GM19023 (cell line): Measurements from ENCODE around the gene MAPK8.

ENCODE experiments used
- ATAC-seq: cut with Tn5 transposase; IDR thresholded peaks from one replicate; pipeline ENCODE4 v1.9.1; 2021; ENCODE audit warnings: mild to moderate bottlenecking, moderate library complexity; ENCODE audit not compliant: unreplicated experiment

Gene MAPK8

DNA sequence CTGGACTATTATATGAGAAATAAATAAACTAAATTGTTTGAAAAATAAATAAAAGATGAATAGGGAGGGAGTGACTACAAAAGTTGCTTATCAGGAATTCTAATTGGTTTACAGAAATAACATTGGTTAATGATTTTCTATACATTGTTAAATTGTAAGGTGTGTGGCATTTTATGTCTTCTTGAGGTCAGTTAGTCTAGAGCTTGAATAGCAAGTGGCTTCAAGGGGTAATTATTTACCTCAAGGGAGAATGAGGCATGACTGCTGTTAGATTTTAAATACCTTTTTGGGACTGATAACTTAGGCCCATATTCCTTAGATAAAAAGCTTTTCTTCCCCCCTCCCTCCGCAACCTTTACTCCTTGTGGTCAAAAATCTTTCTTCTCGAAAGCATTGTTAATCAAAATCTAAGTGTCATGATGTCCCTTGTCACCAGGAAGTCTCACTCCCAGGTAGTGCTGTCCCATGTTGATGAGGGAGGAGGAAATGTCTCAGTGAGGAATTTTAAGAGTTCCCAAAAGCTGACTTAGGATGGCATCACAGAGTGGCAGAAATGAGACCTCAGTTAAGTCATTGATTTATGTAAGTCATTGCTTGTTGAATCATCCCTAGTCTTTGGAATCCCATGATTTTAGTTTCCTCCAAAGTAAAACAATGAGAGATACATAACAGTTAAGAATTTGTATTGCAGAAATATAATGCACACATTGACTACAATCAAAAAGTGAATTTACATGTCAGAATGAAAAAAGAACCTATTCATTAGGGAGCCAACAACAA lies 71.5 kb downstream of the MAPK8 start:
- ATAC-seq = no peak

DNA sequence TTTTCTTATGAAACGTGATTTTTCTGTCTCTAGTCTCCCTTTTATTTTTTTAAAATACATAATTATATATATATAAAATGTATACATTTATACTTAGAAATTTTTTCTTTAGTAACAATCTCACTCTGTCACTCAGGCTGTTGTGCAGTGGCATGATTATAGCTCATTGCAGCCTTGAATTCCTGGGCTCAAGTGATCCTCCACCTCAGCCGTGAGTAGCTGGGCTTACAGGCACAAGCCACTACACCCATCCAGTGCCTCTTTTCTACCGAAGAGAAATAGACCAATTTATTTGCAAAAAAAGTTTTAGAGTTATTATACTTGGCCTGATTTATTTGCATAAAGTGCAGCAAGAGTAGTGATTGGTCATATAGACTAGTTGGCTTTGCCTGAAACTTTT lies 72.2 kb downstream of the MAPK8 start:
- ATAC-seq = no peak

DNA sequence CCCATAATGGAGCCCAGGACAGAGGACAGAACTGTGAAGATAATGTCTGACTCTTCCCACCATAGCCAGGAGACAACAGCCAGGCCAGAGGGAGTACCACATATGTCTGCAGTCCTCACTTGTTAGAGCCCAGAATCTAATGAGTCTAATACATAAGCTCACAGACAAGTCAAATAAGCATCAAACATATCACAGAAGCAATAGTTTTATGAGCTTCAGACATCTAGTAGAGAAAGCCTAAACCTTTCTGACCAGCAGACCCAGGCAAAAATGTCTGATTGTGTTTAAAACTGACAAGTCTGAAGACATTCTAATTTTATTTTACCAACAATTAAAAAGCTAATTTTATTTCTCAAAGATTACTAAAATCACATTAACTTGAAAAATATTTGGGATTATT lies 75.5 kb downstream of the MAPK8 start:
- ATAC-seq = no peak

DNA sequence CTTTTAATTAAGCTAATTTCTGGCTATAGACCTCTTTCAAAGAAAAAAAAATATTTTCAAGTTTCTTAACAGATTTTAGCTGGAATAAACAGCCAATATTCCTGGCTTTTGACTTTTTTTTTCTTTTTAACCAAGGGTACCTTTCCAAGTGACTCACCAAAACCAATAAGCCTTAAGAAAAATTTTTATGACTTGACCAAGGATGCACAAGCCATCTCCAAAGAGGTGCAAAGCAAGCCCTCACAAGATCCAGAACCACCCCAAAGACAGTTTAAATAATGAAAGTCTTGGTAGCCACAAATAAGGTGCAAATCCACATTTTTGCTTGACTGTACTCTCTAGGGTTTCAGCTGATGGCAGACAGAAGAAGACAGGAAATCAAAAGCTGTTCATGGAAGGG lies 76.5 kb downstream of the MAPK8 start:
- ATAC-seq = no peak

DNA sequence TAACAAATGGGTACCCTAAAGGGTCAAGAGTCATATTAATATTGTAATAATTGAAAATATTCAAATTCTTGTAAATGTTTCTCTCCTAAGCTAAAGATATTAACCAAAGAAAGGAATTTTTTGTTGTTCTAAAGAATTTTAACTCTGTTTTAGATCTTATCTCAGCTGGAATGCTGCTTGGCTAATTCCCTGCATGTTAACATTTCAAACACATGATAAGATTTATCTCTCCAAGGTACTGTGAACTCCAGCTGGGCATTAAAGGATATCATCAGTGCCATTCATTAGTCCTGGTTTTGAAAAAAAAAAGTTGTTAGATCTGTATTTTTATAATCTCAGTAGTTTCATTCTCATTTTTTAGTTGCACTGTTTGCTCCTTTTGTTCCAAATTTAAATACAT lies 76.9 kb downstream of the MAPK8 start:
- ATAC-seq = no peak

DNA sequence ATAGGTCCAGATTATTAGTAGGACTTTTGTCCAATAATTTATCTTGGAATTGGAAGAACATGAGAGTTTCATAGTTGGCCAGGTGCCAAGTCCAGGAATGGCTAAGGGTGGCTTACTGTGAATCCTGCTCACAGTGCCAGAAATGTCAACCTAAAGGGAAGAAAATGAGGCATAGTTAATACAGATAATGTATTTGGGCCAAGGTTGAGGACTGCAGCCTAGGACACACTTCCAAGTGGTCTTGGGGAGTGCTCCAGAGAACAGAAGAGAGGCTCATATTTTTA lies 78.2 kb downstream of the MAPK8 start:
- no peak for ATAC-seq

DNA sequence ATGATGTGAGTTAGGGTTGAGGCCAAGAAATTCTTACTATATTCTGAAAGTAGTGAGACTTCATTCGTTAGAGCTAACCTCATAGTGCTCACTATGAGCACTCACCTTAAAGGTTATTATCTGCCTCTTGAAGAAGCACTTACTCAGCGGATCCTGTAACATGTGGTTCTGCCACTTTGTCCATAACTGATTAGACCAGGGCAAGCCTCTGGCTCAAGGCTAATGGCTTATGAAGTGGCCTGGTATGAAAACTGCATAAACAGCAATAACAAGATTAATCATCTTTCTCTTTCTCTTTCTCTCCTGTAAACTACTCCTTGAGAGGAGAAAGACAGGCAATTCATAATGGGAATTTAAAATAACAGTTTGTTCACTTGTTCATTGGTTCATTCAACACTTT lies 82.8 kb downstream of the MAPK8 start:
- no peak for ATAC-seq

DNA sequence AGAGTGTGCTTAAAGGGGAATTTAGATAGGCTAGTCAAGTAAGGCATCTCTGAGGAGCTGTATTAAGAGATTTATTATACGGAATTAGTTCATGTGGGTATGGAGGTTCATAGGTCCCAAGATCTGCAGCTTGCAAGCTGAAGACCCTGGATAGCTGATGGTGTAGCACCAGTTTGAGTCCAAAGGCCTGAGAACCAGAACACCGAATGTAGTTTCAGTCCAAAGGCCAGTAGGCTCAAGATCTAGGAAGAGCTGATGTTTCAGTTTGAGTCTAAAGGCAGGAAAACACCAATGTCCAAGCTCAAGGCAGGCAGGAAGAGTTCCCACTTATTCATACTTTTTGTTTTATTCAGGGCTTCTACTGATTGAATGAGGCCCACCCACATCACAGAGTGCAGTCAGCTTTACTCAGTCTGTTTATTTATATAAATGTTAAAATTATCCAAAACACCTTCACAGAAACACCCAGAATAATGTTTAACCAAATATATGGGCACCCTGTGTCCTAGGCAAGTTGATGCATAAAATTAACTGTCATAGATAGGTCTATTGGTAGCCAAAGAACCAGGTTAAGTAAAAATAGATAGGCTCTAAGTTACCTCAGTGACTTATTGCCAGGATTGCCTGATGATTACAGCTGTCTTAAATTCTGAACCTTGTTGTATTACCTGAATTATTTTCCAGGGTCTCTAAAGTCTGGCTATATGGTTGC lies 83.5 kb downstream of the MAPK8 start:
- ATAC-seq = no peak

DNA sequence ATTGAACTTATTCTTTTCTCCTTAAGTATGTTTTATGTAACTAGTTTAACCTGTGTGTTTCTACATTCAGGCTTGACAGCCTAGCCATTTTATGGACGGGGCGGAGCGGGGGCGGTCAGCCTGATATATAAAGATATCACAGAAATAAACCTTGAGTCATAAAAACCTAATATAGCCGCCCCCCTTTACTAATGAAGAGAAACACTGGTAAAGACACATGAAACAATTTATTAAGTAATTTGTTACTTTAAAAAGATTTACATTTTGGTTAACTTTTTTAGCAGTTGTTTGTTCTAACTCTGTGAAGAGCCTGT lies 84.0 kb downstream of the MAPK8 start:
- no peak for ATAC-seq

DNA sequence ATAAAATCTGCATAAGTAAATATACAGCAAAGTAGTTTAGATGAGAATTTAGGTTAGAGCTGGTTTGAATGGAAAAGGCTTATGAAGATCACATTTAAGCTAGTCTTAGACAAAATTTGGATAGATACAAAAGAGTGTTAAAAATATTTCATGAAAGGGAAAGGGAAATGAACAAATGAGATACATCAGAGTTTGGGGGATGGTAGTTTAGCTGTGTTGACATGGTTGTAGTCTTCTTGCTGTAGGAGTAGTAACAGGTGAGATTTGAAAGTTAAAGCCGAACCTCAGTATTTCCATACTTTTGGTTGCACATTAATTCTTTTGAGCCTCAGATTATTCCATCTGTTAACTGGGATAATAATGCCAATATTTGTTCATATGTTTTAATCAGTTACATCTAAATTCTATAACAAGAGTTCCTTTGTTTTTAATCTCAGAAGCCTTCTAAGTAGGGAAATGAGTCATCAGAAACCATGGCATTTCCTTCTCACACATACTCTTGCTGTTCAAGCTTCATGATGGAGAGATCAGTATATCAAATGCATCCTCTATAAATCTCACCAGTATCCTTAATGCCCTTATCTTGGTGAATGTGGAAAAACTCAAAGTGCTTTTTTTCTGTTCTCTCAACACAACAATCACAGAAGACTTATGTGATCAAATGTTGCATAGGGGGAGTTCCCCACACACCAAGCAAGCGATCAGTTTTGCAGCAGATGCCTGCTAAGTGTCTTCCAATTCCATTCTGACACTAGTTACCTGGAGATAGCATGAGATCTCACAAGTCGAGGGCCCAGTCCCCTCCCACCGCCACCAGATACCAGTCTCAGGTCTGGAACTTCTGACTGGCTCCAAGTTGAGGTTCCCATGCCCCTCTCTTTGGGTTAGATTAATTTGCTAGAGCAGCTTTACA lies 84.7 kb downstream of the MAPK8 start:
- no peak for ATAC-seq

DNA sequence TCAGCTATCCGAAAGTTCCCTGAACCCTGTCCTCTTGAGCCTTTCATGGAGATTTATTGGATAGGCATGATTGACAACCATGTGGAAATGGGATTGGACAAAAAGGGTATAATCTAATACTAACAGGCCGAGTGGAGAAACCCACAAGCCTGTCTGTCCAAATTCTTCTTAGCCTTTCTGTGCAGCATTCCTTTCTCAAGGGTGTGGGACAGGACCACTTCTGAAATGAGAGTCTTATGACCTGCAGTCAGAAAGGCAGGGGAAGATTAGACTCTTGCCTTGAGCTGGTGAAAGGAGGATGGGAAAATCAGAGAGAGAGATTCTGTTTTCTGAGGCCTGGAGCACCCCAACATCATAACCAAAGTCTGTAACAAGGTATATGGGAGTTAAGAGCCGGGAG lies 85.5 kb downstream of the MAPK8 start:
- ATAC-seq = no peak

DNA sequence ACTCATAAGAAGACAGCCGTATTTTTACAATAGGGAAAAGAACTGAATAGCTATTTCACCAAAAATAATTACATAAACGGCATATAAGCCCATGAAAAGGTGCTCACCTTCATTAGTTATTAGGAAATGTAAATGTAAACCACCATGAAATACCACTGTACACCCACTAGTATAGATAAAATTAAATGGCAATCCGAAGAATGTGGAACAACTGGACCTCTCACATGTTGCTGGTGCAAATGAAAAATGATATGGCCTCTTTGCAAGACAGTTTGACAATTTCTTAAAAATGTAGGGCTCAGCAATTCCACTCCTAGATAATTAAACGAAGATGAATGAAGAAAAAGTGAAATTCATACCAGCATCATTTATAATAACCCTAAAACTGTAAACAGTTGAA lies 91.8 kb downstream of the MAPK8 start:
- ATAC-seq = no peak

DNA sequence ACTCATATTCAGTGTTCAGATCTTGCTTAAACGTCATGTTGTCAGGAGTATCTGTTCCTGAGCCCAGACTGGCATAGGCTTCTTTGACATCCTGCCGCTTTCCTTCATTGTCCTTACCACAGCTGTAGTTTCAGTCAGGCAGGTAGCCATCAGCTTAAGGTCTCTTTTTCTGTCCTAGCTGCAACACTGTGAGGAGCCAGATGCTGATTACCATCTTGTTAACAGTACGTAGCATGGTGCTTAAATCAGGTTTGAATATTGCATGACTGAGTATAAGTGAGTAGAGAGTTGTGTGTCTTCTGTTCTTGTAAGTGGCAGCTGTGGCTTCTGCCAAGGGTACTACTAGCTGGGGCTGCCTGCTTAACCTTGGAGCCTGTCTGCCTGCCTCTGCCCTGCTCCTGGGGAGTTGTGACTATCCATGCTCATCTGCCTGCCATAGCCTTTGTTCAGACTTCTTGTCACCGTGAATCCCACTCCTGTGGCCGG lies 92.6 kb downstream of the MAPK8 start:
- no peak for ATAC-seq

DNA sequence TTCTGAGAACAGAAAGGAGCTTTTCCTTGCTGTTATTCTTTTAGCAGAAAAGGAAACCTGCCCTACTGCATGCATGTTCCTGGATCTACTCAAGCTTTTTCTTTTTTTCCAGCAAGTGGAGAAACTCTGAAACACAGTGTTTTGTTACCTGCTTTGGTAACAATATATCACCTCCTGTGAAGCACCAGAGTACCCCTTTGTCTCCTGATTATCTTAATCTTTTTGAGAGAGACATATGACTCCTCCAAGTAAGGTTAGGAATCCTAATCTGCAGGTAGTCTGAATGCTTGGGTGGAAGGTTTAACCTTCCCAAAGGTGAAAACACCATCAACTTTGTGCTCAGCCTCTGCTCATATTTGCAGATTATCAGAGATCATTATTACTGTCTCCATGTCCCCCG lies 93.1 kb downstream of the MAPK8 start:
- ATAC-seq = no peak

DNA sequence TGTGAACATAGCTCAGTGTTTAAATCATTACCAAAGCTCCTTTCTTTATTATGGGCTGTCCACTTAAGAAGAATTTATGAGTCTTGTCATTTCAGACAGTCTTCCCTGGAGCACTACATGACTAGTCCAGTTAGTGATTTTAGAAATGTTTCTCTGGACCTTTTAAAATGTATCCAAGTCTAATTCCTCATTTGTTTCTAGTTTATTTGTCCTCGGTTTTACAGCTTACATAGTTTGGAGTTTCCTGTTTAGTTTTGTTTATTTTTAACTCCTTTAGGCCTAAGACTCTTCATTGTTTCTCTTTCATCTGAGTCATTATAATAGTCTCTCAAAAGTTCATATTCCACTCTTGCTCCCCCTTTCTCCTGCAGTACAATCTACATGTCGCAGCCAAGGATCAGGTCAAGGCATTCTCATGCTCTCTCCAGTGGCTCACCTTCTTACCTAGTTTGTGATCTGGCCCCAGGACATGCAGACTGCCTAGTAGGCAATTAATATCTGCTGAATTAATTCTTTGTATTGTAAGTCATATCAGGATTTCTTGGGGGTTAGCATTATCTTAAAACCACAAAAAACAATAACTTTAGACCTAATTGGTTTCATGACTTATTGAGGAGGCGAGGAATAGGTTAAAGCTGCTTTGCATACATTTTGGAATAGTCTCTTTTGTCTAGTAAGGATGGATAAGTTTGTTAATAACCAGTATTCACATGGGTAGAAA lies 93.8 kb downstream of the MAPK8 start:
- ATAC-seq = no peak

DNA sequence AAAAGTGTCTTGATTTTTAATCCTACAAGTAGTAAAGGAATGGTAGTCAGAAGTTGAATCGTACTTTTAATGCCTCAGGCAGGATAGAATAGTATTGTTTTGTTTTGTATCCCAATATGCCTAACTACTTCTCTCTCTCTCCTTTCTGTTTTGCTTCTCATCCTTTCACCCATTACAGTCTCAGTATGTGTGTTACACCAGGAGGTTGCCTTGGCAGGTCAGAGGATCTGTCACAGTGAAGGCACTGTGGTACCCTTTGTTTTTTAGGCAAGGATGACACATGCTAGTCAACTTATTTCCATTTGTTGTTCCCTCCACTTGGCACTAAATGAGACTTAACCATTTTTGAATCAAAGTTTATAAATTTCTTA lies 94.4 kb downstream of the MAPK8 start:
- no peak for ATAC-seq

DNA sequence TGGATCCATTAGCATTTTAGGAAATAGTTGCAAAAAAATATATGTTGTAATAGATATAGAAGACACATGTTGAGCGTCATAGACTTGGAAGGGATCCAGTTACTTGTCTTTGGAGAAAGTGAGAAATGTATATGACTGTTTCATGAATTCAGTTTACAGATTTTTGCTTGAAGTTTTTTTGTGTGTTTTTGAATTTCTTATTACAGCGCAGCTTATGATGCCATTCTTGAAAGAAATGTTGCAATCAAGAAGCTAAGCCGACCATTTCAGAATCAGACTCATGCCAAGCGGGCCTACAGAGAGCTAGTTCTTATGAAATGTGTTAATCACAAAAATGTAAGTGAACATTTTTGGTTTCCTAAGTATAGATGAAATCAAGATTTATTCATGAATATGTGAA lies 98.2 kb downstream of the MAPK8 start:
- no peak for ATAC-seq

DNA sequence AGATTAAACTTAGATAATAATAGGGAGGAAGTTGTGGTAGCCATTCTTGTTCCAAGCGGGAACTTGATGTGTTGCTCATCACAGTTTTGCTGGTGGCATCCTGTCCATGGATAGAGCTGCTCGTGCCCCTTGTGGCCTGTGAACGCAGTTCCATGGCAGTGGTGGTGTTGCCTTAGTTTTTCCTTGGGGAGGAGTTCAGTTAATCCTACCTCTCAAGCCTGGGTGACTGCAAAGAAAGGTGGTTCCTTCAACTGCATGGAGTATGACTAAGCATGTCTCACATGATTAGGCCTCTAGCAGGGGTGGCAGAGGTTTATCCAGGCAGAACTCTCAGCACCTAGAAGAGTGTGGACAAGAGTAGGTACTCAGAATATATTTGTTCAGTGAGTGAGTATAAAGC lies 99.7 kb downstream of the MAPK8 start:
- ATAC-seq = no peak

DNA sequence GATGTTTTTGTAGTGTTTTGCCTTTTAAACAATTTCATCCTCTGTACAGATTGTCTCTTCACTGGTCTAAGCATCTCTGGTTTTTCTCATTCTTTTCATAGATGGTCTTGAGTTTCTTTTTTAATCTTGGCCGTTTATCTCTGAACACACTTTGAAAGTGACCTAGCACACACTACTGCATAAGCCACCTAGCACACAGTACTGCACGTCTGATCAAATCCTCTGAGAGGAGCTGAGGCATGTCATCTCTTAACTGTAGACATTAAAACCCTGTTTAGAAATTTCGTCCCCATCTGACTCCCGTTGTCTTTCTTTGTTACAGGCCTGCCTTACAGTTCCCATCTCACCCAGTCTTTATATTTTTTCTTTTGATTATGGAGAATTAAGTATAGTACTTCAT lies 100.2 kb downstream of the MAPK8 start:
- no peak for ATAC-seq

DNA sequence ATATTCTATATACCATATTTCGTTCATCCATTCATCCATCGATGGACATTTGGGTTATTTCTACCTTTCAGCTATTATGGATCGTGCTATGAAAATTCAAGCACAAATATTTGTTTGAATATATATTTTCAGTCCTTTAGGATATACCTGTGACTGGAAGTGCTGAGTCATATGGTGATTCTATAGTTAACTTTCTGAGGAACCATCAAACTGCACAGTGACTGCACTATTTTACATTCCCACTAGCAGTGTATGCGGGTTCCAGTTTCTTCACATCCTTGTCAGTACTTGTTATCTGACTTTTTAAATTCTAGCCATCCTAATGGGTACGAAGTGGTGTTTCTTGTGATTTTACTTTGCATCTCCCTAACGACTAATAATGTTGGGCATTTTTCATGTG lies 104.0 kb downstream of the MAPK8 start:
- ATAC-seq = no peak

DNA sequence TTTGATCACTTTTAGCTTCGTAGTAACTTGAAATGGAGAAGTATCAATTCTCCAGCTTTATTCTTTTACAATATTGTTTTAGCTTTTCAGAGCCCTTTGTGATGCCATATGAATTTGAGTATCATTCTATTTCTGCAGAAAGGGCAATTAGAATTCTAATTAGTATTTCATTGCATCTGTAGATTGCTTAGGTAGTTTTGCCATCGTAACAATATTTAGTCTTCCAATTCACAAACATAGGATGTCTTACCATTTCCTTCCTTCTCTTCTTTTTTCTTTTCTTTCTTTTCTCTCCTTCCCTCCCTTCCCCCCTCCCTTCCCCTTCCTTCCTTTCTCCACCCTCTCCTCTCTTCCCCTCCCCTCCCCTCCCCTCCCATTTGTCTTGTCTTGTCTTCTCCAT lies 105.0 kb downstream of the MAPK8 start:
- no peak for ATAC-seq
